ENCODE measurements around the gene RPS6KA4. TPM values are rescaled to one million over a fixed set of nuclear protein-coding genes. Genes with fewer than 3 reads are reported as not detected.
"Not testable (repeated sequence)": the region's sequence is repeated elsewhere in the genome, so short reads cannot be mapped to it uniquely, and the experiment has no call there.

RPS6KA4 gene
- total RNA-seq, 1 donor from 2014 or later: 18.7 TPM

DNA sequence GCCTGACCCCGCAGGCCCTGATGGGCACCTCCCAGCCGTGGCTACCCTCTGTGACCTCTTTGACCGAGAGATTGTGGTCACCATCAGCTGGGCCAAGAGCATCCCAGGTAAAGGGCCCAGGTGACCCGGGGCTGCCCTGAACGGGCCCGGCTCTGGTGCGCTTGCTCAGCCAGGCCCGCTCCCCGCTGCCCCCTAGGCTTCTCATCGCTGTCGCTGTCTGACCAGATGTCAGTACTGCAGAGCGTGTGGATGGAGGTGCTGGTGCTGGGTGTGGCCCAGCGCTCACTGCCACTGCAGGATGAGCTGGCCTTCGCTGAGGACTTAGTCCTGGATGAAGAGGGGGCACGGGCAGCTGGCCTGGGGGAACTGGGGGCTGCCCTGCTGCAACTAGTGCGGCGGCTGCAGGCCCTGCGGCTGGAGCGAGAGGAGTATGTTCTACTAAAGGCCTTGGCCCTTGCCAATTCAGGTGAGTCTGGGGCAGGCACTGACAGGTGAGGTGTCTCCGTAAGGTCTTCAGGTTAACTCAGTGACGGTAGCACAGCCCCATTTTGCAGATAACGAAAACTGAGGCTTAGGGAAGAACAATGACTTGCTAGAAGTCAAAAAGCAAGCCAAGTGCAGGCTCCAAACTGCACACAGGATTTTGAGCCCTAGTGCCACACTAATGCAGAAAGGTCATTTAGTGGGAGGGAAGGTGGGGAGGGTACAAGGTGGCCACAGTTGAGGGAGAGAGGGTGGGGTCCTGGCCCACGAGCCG, 44.0 kb upstream of the RPS6KA4 start:
- Mint-ChIP-seq H3K27ac (no peak overlapping the region), H3K4me1 (ENCODE audit: low read depth) (peaks cover 11% of the 10 kb centered on the region), H3K27me3 (no peaks in the 10 kb centered on the region), H3K4me3 (ENCODE audit: low read depth) (peak overlapping the region; percentile 41), H3K36me3 (ENCODE audit: insufficient read depth) (peaks cover 5% of the 10 kb centered on the region), H3K9me3 (ENCODE audit: low read depth) (no peaks in the 10 kb centered on the region)
- TF ChIP-seq, protein P1, sequence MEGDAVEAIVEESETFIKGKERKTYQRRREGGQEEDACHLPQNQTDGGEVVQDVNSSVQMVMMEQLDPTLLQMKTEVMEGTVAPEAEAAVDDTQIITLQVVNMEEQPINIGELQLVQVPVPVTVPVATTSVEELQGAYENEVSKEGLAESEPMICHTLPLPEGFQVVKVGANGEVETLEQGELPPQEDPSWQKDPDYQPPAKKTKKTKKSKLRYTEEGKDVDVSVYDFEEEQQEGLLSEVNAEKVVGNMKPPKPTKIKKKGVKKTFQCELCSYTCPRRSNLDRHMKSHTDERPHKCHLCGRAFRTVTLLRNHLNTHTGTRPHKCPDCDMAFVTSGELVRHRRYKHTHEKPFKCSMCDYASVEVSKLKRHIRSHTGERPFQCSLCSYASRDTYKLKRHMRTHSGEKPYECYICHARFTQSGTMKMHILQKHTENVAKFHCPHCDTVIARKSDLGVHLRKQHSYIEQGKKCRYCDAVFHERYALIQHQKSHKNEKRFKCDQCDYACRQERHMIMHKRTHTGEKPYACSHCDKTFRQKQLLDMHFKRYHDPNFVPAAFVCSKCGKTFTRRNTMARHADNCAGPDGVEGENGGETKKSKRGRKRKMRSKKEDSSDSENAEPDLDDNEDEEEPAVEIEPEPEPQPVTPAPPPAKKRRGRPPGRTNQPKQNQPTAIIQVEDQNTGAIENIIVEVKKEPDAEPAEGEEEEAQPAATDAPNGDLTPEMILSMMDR (IDR thresholded peaks at IDR 0.05; ENCODE audit: unreplicated experiment): no peak
- DNase-seq (ENCODE audit: low spot score, unreplicated experiment): no peak

DNA sequence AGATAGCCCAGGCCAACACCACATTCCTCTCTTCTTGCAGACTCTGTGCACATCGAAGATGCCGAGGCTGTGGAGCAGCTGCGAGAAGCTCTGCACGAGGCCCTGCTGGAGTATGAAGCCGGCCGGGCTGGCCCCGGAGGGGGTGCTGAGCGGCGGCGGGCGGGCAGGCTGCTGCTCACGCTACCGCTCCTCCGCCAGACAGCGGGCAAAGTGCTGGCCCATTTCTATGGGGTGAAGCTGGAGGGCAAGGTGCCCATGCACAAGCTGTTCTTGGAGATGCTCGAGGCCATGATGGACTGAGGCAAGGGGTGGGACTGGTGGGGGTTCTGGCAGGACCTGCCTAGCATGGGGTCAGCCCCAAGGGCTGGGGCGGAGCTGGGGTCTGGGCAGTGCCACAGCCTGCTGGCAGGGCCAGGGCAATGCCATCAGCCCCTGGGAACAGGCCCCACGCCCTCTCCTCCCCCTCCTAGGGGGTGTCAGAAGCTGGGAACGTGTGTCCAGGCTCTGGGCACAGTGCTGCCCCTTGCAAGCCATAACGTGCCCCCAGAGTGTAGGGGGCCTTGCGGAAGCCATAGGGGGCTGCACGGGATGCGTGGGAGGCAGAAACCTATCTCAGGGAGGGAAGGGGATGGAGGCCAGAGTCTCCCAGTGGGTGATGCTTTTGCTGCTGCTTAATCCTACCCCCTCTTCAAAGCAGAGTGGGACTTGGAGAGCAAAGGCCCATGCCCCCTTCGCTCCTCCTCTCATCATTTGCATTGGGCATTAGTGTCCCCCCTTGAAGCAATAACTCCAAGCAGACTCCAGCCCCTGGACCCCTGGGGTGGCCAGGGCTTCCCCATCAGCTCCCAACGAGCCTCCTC, 43.1 kb upstream of the RPS6KA4 start:
- not testable (repeated sequence) for H3K27me3 Mint-ChIP-seq; H3K27ac Mint-ChIP-seq; H3K9me3 Mint-ChIP-seq (ENCODE audit: low read depth); DNase-seq (ENCODE audit: low spot score, unreplicated experiment); H3K36me3 Mint-ChIP-seq (ENCODE audit: insufficient read depth)
- Mint-ChIP-seq H3K4me3 (ENCODE audit: low read depth) (peak overlapping the region; percentile 92), H3K4me1 (ENCODE audit: low read depth) (peaks cover 11% of the 10 kb centered on the region)

DNA sequence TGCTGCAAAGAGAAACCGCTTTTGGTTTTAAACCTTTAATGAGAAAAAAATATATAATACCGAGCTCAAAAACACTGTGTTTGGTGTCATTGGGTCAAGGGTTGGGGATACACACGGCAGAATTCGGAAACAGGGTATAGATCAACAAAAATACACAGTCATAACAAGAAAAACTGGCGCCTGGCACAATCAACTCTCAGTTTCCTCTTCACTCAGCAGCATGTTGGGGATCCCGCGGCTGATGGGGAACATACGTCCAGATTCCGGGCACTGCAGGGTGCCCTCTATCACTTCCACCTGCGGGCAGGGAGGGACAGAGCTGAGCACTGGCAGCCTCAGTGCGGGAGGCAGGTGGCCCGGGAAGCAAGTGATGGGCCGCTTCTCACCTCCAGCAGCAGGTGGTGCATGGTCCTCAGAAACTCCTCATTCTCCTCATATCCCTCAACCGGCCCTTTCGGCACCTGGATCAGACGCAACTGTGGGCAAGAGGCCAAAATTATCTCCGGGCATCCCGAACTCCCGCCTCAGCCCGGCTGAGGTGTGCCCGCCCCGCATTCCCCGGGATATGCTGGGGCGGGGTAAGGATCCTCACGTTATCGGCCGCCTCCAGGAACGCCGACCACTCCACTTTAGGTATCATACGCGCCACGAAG, 42.2 kb upstream of the RPS6KA4 start:
- no peak for DNase-seq (ENCODE audit: low spot score, unreplicated experiment)
- Mint-ChIP-seq H3K36me3 (ENCODE audit: insufficient read depth) (peaks cover 10% of the 10 kb centered on the region), H3K9me3 (ENCODE audit: low read depth) (no peaks in the 10 kb centered on the region), H3K27me3 (no peaks in the 10 kb centered on the region), H3K27ac (peak overlapping the region; percentile 100), H3K4me3 (ENCODE audit: low read depth) (peak overlapping the region; percentile 92), H3K4me1 (ENCODE audit: low read depth) (peaks cover 11% of the 10 kb centered on the region)
- TF ChIP-seq, protein P1 (IDR thresholded peaks at IDR 0.05; ENCODE audit: unreplicated experiment): no peak

DNA sequence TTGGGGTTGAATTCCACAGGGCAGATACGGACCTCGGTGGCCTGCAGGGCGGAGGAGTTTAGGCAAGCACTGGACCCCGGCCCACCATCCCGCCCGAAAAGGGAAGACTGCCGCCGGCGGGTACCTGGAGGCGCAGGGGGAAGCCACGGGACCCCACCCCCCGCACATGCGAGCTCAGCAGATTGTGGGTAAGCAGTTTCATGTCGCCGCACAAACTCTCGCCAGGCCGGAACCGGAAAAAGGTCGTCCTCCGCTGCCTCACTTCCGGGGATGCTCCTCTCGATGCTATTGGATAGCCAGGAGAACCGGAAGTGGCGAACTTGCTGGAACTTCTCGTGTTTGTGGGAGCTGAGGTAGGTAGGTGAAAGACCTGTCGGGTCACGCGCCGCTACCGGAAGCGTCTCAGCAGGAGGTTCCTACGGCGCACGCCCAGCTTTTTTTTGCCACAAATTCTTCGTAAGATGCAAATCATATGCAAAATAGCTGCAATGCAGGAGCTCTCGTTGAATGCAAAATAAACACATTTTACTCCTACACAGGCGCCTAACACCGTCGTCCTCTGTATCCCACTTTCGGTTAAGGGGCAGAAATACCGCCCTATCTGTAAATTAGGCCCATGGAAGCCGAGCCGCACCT, 41.5 kb upstream of the RPS6KA4 start, which contains the start of gene TRMT112:
Gene TRMT112 (minus strand): TSS at position 235 of the 636 bp plus-strand sequence. CDS start 33 bp downstream, at position 202.
- peak; percentile 80 for DNase-seq (ENCODE audit: low spot score, unreplicated experiment)
- peak within 1 kb of the TSS; percentile 92 for H3K4me3 Mint-ChIP-seq (ENCODE audit: low read depth)
- no peaks in the 10 kb centered on the region for H3K27me3 Mint-ChIP-seq
- H3K9me3 Mint-ChIP-seq (ENCODE audit: low read depth): no peaks in the 10 kb centered on the region
- peak within 1 kb of the TSS; percentile 100 for H3K27ac Mint-ChIP-seq
- TF ChIP-seq, protein P1 (IDR thresholded peaks at IDR 0.05; ENCODE audit: unreplicated experiment): peak; percentile 1
- peaks cover 11% of the 10 kb centered on the region for H3K4me1 Mint-ChIP-seq (ENCODE audit: low read depth)
- peaks cover 10% of the 10 kb centered on the region for H3K36me3 Mint-ChIP-seq (ENCODE audit: insufficient read depth)

DNA sequence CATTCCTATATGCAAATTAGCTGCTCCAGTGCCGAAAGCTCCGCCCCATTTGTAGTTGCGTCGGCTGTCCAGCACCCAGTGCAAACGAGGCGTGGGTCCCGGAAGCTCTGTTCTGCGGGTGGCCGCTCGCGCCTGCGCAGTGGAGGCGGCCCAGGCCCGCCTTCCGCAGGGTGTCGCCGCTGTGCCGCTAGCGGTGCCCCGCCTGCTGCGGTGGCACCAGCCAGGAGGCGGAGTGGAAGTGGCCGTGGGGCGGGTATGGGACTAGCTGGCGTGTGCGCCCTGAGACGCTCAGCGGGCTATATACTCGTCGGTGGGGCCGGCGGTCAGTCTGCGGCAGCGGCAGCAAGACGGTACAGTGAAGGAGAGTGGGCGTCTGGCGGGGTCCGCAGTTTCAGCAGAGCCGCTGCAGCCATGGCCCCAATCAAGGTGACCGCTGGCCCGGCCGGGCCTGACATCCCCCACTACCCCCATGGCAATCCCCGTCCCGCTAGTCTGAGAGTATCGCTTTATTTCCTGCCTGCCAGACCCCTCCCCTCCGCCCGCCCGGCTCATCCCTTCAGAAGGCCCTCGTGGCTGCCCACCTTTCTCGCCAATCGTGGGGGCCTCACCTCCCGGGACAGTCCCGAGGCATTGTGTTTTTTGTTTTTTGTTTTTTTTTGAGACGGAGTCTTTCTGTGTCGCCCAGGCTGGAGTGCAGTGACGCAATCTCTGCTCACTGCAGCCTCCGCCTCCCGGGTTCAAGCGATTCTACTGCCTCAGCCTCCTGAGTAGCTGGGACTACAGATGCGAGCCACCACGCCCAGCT, 40.8 kb upstream of the RPS6KA4 start, which contains the start of gene PRDX5:
Gene PRDX5 (plus strand): TSS at position 161 of the 805 bp plus-strand sequence. CDS start 95 bp downstream, at position 256.
- H3K9me3 Mint-ChIP-seq (ENCODE audit: low read depth): no peaks in the 10 kb centered on the region
- TF ChIP-seq, protein P1 (IDR thresholded peaks at IDR 0.05; ENCODE audit: unreplicated experiment): peak; percentile 29
- peaks cover 11% of the 10 kb centered on the region for H3K4me1 Mint-ChIP-seq (ENCODE audit: low read depth)
- H3K36me3 Mint-ChIP-seq (ENCODE audit: insufficient read depth): peaks cover 10% of the 10 kb centered on the region
- DNase-seq (ENCODE audit: low spot score, unreplicated experiment): peak; percentile 89
- H3K27me3 Mint-ChIP-seq: no peaks in the 10 kb centered on the region
- H3K27ac Mint-ChIP-seq: peak within 1 kb of the TSS; percentile 100
- peak within 1 kb of the TSS; percentile 92 for H3K4me3 Mint-ChIP-seq (ENCODE audit: low read depth)
